Measurements from ENCODE around the gene AIG1.

DNA sequence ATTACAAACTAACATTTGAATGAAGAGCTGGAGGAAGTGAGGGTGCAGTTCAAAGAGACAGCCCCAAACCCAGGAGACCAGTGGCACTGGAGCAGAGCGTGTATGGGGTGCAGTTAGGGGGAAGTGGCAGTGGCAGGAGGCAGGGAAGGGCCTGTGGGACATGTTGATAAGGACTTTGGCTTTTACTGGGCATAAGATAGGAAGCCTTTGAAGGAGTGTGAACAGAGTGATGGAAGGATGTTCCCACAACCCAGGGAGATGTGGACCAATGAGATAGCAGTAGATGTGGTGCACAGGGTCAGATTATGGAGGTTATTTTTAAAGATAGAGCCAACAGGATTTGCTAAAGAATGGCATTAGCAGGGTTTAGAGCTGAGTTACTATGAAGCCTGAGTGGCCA lies 56.4 kb downstream of the AIG1 start:
- TF ChIP-seq, protein P1, sequence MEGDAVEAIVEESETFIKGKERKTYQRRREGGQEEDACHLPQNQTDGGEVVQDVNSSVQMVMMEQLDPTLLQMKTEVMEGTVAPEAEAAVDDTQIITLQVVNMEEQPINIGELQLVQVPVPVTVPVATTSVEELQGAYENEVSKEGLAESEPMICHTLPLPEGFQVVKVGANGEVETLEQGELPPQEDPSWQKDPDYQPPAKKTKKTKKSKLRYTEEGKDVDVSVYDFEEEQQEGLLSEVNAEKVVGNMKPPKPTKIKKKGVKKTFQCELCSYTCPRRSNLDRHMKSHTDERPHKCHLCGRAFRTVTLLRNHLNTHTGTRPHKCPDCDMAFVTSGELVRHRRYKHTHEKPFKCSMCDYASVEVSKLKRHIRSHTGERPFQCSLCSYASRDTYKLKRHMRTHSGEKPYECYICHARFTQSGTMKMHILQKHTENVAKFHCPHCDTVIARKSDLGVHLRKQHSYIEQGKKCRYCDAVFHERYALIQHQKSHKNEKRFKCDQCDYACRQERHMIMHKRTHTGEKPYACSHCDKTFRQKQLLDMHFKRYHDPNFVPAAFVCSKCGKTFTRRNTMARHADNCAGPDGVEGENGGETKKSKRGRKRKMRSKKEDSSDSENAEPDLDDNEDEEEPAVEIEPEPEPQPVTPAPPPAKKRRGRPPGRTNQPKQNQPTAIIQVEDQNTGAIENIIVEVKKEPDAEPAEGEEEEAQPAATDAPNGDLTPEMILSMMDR (conservative IDR thresholded peaks at IDR 0.05; ENCODE audit: low read depth, low read length), result no peak
- no peak for TF ChIP-seq EZH2 (IDR thresholded peaks at IDR 0.05; ENCODE audit: borderline replicate concordance, low read depth, low read length, poor library complexity, severe bottlenecking)

Data from A673 (cell line).